Measurements from ENCODE around the gene BCL7C.

Gene BCL7C

DNA sequence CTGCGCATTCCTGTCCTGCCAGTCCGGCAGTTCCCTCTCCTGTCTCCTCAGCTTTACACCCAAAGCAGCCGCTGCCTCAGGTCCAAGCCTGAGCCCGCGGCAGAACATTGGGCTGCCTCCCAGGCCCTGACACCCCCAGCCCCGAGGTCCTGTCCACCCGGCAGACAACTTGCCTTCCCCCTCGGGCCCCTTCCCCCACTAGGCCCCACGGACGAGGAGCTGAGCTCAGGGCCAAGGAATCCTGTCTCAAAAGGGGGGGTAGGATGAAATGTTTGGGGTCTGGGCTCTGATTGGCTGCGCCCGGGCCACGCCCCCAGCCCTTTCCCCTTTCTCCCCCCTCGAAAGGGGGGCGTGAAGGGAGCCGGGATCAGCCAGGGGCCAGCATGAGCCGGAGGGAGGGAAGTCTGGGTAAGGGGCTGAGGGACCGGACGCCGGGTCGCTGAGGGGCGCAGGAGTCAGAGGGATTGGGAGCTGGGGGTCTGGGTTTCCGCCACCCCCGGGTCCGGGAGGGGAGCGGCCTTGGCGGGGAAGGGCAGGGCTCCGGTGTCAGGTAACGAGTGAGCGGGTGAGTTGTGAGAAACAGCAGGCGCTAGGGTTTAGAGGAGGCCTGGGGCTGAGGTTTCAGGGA, 2.5 kb upstream of the BCL7C start, which contains the start of gene CTF1:
Gene CTF1, plus strand, starts transcription at position 354 of the 628 bp plus-strand sequence. Its CDS starts 30 bp downstream, at position 384.
- H3K9ac ChIP-seq, result peak within 1 kb of the TSS; percentile 50
- peaks cover 21% of the 10 kb centered on the region for H3K4me1 ChIP-seq
- H3K36me3 ChIP-seq (ENCODE audit: control insufficient read depth, insufficient read depth, low read length), result no peaks in the 10 kb centered on the region
- H3K79me2 ChIP-seq, result peaks cover 9% of the 10 kb centered on the region
- H3K4me2 ChIP-seq (ENCODE audit: low read length), result peak within 1 kb of the TSS; percentile 99
- H2AFZ ChIP-seq, result peak within 1 kb of the TSS; percentile 92
- peak within 1 kb of the TSS; percentile 80 for H3K4me3 ChIP-seq (ENCODE audit: low read depth, low read length)
- no peaks in the 10 kb centered on the region for H3K9me3 ChIP-seq (ENCODE audit: control insufficient read depth, low read length)
- H3K27me3 ChIP-seq (ENCODE audit: control insufficient read depth, insufficient read depth, low read length), result no peaks in the 10 kb centered on the region
- no peak for TF ChIP-seq CTCF (IDR thresholded peaks at IDR 0.05)
- peak within 1 kb of the TSS; percentile 96 for H3K27ac ChIP-seq

GRCh38 chr16:30895627-30896260, 1.9 kb upstream of the BCL7C start:
- H3K36me3 ChIP-seq (ENCODE audit: control insufficient read depth, insufficient read depth, low read length), result no peaks in the 10 kb centered on the region
- H3K9ac ChIP-seq, result peak overlapping the region; percentile 50
- peak overlapping the region; percentile 92 for H2AFZ ChIP-seq
- H3K27ac ChIP-seq, result peak overlapping the region; percentile 96
- H3K79me2 ChIP-seq, result peaks cover 9% of the 10 kb centered on the region
- H3K4me1 ChIP-seq, result peaks cover 21% of the 10 kb centered on the region
- no peaks in the 10 kb centered on the region for H3K9me3 ChIP-seq (ENCODE audit: control insufficient read depth, low read length)
- peak overlapping the region; percentile 99 for H3K4me2 ChIP-seq (ENCODE audit: low read length)
- peak overlapping the region; percentile 80 for H3K4me3 ChIP-seq (ENCODE audit: low read depth, low read length)
- TF ChIP-seq CTCF (IDR thresholded peaks at IDR 0.05), result no peak
- H3K27me3 ChIP-seq (ENCODE audit: control insufficient read depth, insufficient read depth, low read length), result no peaks in the 10 kb centered on the region

DNA sequence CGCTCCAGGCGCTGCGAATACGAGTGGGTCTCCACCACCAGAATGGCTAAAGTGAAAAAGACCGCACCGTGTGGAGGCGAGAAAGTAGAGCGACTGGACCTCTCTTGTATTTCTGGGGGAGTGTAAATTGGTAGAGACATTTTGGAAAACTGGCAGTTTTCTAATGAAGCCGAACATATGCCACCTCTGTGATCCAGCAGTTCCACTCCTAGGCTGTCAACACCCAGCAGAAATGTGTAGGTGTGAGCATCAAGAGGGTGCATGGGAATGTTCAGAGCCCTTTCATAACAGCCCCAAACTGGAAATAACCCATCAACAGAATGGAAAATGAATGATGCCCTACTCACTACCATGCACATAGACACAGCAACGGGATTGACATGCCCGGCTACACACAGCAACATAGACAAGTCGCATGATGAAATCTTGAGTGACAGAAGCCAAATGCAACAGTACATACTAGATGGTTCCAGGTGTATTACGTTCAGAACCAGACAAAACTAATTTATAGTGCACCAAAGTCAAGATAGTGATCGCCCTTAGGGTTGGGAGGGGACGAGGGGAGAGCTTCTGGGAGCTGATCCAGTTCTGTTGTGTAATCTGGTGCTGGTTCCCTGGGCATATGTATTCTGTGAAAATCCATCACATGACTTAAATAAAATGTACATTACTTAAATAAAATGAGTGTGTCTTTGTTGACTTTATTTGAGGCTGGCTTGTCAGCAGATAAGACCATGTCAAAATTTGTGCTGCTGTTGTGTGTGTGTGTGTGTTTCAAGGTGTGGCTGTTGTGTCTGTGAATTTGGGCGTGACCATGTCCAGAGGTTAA, 877 bp upstream of the BCL7C start:
- Histone ChIP-seq H3K36me3 (ENCODE audit: control insufficient read depth, insufficient read depth, low read length) (no peaks in the 10 kb centered on the region), H3K4me3 (ENCODE audit: low read depth, low read length) (peak overlapping the region; percentile 36), H3K4me1 (peaks cover 21% of the 10 kb centered on the region), H2AFZ (peak overlapping the region; percentile 89), H3K79me2 (peaks cover 9% of the 10 kb centered on the region), H3K9ac (no peak overlapping the region), H3K9me3 (ENCODE audit: control insufficient read depth, low read length) (no peaks in the 10 kb centered on the region), H3K27me3 (ENCODE audit: control insufficient read depth, insufficient read depth, low read length) (no peaks in the 10 kb centered on the region), H3K27ac (peak overlapping the region; percentile 96), H3K4me2 (ENCODE audit: low read length) (peak overlapping the region; percentile 56)
- TF ChIP-seq CTCF (IDR thresholded peaks at IDR 0.05), result no peak

DNA sequence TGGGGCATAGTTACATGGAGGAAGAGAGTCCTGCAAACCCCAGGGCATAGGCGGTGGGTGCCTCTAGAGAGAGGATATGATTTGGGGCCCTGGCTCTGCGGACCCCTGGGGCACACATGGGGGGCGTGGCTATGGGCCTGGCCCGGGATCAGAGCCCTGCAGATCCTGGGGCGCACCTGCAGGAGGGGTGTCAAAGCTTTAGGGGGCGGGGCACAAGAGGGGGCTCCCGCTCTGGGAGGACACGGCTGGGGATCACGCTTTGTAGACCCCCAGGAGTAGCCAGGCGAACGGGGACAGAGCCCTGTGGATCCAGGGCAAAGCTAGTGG, 497 bp downstream of the BCL7C start:
- H3K4me2 ChIP-seq (ENCODE audit: low read length), result peak overlapping the region; percentile 98
- H3K79me2 ChIP-seq, result peaks cover 9% of the 10 kb centered on the region
- H3K27ac ChIP-seq, result peak overlapping the region; percentile 62
- H2AFZ ChIP-seq, result peak overlapping the region; percentile 86
- H3K36me3 ChIP-seq (ENCODE audit: control insufficient read depth, insufficient read depth, low read length), result no peaks in the 10 kb centered on the region
- H3K27me3 ChIP-seq (ENCODE audit: control insufficient read depth, insufficient read depth, low read length), result no peaks in the 10 kb centered on the region
- H3K4me1 ChIP-seq, result peaks cover 21% of the 10 kb centered on the region
- H3K9me3 ChIP-seq (ENCODE audit: control insufficient read depth, low read length), result no peaks in the 10 kb centered on the region
- H3K9ac ChIP-seq, result peak overlapping the region; percentile 59
- peak overlapping the region; percentile 83 for H3K4me3 ChIP-seq (ENCODE audit: low read depth, low read length)
- TF ChIP-seq CTCF (IDR thresholded peaks at IDR 0.05), result no peak

All from parathyroid adenoma (tissue), 2 donors.